IPS DF 4.7 (cell line): Measurements from ENCODE around the gene C21orf91.

Experiments
- DNase-seq: peaks from one replicate; pipeline ENCODE4 v3.0.0-alpha.2; 2013; ENCODE audit warnings: low spot score; ENCODE audit errors: extremely low read depth

C21orf91 gene

DNA sequence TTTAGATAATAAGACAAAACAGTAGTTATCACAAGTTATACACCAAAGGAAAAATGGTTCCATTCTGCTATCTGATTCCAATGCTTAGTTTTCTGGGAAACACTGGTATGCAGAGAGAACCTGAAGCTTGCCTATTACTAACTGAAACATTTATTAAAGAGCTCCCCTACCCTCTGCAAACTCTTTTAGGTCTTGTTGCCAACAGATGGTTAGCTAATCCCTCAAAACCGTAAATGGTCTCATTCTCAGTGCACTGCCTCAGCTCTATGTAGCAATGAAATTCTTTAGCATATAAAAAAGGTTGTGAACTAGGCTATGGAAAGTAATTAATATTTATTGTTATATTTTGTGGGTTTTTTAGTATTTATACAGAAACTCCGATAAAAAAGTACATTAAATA lies 20.4 kb downstream of the C21orf91 start:
- DNase-seq = no peak

- no peak for DNase-seq
Measured at GRCh38 chr21:17797967-17798366, 21.2 kb downstream of the C21orf91 start.

GRCh38 chr21:17796503-17796902 lies 22.7 kb downstream of the C21orf91 start:
- DNase-seq = no peak

DNA sequence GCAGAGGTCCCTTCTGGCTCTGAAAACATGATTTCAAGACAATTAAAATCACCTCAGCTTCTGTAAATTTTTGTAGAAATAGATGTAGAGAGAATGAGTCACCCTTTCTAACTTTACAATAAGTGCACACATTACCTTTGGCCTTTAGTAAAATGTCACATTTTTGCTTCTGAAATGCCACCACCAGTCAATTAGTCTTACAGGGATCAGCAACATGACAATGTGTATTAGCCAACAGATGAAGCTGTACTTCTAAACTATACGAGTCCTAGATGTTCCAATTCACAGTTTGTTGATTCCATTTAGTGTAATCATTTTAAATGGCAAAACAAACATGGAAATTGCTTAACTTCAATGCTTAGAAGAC lies 23.1 kb downstream of the C21orf91 start:
- DNase-seq = no peak

GRCh38 chr21:17795146-17796036 lies 23.8 kb downstream of the C21orf91 start:
- no peak for DNase-seq

- DNase-seq = no peak
Measured at GRCh38 chr21:17794518-17795145, 24.5 kb downstream of the C21orf91 start.

DNA sequence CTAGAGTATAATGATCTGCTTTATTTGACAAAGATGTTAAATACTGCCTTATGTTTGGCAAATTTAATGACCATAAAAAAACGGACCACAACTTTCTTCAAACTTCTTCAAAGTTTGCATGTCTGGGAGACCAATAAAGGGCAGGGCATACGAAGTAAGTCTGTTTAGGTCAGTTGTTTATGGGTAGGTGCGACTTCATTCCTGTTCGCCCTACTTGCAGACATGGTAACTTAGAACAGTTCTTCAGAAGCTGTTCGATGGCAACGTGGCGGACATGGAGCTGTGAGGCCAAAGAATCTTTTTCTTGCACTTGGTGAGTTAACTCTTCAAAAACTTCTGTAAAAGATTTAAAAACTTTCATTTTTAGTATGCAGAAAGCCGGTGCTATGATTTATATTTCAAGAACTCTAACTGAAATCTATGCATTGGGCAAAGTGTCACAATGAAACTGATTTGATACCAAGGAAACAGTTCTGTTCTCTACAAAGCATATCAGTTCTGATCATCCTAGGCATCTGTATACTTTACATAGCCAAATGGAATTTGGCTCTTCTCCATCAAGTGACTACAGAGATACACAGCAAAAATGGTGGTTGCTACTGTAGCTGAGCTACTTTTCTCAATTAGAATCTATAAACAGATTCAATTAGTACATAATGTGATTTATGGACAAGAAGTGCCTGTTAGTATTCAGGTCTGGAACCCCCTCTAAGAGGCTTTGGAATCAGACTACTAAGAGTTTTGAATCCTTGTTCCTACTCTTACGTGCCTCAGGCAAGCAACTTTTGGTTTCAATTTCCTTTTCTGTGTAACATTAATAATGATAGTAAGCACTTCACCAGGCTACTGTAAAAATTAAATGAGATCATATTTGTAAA lies 25.7 kb downstream of the C21orf91 start:
- no peak for DNase-seq

GRCh38 chr21:17789656-17790055 lies 29.5 kb downstream of the C21orf91 start:
- no peak for DNase-seq

DNA sequence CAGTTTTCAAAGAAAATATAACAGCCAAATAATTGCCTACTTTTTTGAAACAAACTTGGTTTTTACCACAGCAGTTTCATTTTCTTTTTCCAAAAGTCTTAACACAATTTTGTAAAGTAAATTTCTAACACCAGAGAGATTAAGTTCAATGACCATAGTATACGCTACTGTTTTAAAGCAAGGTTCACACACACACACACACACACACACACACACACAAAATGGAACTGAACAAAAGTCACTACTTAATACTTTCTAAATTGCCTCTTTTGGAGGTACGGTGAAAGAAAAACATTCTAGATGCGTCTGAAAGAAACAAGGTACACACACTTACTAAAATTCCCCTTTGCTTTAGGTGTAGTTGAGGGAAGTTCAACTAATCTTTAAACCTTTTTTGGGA lies 30.1 kb downstream of the C21orf91 start:
- DNase-seq = no peak

DNA sequence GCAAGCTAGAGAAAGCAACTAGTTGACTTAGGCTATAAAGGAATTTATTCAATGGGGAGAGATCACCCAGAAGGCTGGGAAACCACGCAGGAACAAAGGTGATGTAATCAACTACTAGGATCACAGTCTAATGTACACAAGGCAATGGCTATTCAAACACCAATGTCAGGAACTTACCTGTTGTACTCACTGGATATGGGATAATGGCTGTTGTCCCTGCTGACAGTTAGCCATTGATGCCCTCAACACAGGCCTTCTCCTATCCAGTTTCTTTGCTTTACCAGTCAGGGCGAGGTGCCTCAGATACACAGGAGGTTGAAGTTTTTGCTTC lies 32.3 kb downstream of the C21orf91 start:
- no peak for DNase-seq

- DNase-seq = no peak
Measured at GRCh38 chr21:17786071-17786850, 32.9 kb downstream of the C21orf91 start.

GRCh38 chr21:17785403-17785788 lies 33.8 kb downstream of the C21orf91 start:
- no peak for DNase-seq

DNA sequence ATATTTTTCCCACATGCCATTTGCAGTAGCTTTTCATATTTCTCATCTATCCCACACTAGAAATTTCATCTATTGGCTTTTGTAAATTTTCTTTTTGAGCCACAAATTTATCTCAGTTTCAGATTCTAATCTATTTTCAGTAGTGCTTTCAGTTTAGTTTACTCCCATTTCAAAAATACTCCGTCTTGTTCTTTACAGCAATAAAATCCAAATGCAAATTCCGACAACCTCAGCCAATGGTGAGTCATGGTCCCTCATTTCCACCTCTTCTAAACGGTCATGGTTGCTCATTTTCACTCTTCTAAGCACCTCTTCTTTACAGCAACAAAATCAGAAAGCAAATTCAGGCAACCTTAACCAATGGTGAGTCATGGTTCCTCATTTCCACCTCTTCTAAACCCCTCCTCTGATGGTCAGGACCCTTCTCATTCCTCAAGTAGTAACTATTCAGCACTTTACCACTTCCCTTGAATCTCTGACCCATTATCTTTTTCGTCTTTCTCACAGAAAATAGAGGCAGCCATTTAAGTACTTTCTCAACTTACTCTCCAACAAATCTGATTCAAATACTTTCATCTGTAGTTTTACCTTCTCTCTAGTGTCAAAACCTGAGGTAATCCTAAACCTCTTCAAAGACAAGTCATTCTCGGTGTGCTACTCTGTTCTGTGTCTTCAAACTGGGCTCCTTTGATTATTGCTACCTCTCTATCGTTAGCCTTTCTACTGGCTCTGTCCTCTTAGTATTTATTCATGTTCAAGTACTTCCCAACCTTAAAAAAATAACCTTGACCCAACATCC lies 34.4 kb downstream of the C21orf91 start:
- no peak for DNase-seq

- no peak for DNase-seq
Measured at GRCh38 chr21:17784180-17784598, 35.0 kb downstream of the C21orf91 start.

DNA sequence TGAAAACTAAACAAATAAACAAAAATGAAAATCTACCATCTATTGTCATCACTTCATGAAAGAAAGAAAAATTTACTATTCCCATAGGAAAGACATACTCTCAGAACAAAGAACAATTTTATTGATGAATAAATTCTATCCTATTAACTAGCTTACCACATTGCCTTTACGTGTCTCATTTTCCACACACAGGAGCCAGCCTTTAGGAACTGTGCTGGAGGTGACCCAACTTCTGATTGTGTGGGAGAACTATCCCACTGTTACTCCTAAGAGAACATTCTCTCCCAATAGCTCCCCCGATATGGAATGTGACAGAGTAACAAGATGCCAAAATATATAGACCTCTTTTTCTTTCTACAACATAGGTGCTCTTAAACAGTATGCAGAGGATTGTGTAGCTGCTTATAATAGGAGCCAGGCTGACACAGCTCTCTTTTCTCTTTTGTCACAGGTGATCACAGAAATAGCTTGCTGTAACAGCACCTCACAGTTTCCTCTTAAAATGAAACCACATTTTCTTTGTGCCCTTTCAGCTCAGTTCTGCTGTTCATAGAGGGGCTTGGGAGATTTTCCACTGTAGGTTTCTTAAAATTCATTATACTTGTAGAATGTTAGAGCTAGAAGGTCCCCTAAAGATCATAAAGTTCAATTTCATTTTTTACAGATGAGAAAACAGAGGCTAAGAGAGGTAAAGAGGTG lies 35.5 kb downstream of the C21orf91 start:
- no peak for DNase-seq

- no peak for DNase-seq
Measured at GRCh38 chr21:17783003-17783402, 36.2 kb downstream of the C21orf91 start.

DNA sequence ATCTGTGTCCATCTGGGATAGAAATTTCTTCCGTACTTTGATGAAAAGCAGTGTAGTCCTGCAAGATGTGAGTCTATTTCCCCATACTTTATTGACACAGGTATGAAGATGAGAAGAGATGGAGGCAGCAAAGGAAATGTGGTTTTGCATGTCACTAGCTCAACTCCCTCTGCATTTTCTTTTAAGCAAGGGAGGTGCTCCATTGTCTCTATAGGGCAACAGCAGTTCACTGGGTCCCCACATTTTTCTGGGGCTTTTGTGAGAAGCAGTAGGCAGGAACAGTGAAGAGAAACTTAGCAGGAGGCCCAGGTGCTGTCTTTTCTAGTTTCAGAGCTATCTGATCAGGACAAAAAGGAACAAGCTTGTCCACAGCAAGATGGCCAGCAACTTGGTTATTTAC lies 37.1 kb downstream of the C21orf91 start:
- DNase-seq = no peak

- DNase-seq = no peak
Measured at GRCh38 chr21:17781524-17781923, 37.6 kb downstream of the C21orf91 start.

- DNase-seq = no peak
Measured at GRCh38 chr21:17780539-17780938, 38.6 kb downstream of the C21orf91 start.

GRCh38 chr21:17779980-17780379 lies 39.2 kb downstream of the C21orf91 start:
- no peak for DNase-seq
